Measurements from ENCODE around the gene SH3GL2. TPM values are rescaled to one million over a fixed set of nuclear protein-coding genes. Genes with fewer than 3 reads are reported as not detected.

Gene SH3GL2
- total and polyA plus RNA-seq, 9 of the 15 experiments (the other 6 are each of a cell fraction or from before 2014, with no cell fraction given): not detected

GRCh38 chr9:17531642-17532254 lies 47.1 kb upstream of the SH3GL2 start:
- H3K4me2 ChIP-seq (ENCODE audit: insufficient read depth, low read length): no peak overlapping the region
- H3K9ac ChIP-seq (ENCODE audit: insufficient read depth in 1 of 2, low read depth in 2 of 2, low read length in 2 of 2): no peak overlapping the region
- H3K27me3 ChIP-seq (ENCODE audit: control insufficient read depth in 2 of 2, insufficient read depth in 2 of 2, low read length in 2 of 2): no peaks in the 10 kb centered on the region
- H2AFZ ChIP-seq (ENCODE audit: low read depth, low read length): no peak overlapping the region
- in situ Hi-C loops (cut with MboI): loop anchor here (25.0 kb wide), 1 partner anchor 1931 kb away; no protein-coding TSS in a partner anchor
- no peak overlapping the region for H3K27ac ChIP-seq (ENCODE audit: extremely low read depth, low read depth, low read length)
- H3K4me3 ChIP-seq: no peak overlapping the region
- WGBS (ENCODE audit: insufficient coverage, low coverage, missing lambda C conversion rate): 1% methylated on average over 10 of the region's 10 CpGs
- no peaks in the 10 kb centered on the region for H4K20me1 ChIP-seq (replicated peaks; ENCODE audit: control insufficient read depth, insufficient read depth, low read length)
- no peaks in the 10 kb centered on the region for H3K9me3 ChIP-seq (replicated peaks; ENCODE audit: control insufficient read depth, insufficient read depth, low read depth, low read length)
- H3K9me1 ChIP-seq (ENCODE audit: control insufficient read depth, insufficient read depth, low read length): no peaks in the 10 kb centered on the region
- ATAC-seq (no peak), DNase-seq (ENCODE audit: extremely low read depth in 1 of 4, low spot score in 3 of 4) (peak; percentile 8 to 35 (median 24)), FAIRE-seq (no peak)
- peak in 2 of 3 experiments; percentile 57 to 58 for TF ChIP-seq YY1 (IDR thresholded peaks at IDR 0.05; ENCODE audit: borderline replicate concordance in 1 of 3, control insufficient read depth in 1 of 3, extremely low read depth in 1 of 3, insufficient read depth in 3 of 3, insufficient read length in 1 of 3, insufficient replicate concordance in 2 of 3, low read depth in 1 of 3, low read length in 2 of 3)
- TF ChIP-seq CTCF (IDR thresholded peaks at IDR 0.05 in 2 of 3, conservative IDR thresholded peaks at IDR 0.05 in 1 of 3; ENCODE audit: insufficient read depth in 2 of 3, low read depth in 1 of 3, low read length in 3 of 3): peak; percentile 39 to 57 (median 51); a peak in 4 of 6 replicates
- no peak for TF ChIP-seq ELF1 (tag; IDR thresholded peaks at IDR 0.05)
- peak; percentile 49 to 54 for TF ChIP-seq RAD21 (CRISPR knock-in tag; conservative IDR thresholded peaks at IDR 0.05 in 1 of 2, IDR thresholded peaks at IDR 0.05 in 1 of 2)
- BruUV-seq (replicated peaks): no TSS peak
- no peaks in the 10 kb centered on the region for H3K4me1 ChIP-seq (replicated peaks in 1 of 2; ENCODE audit: control insufficient read depth in 2 of 2, insufficient read depth in 2 of 2, low read length in 2 of 2)
- intact Hi-C loops (cut with micrococcal nuclease): loop anchor here (10.0 kb wide), 1 partner anchor 273 kb away; no protein-coding TSS in a partner anchor
- CTCF ChIA-PET (ENCODE audit: low intra/inter-chr PET ratio): interaction anchor here (0.7 kb wide), 1 partner anchor 1980 kb away, joined by 3 read pairs; no protein-coding TSS in a partner anchor
- no peaks in the 10 kb centered on the region for H3K79me2 ChIP-seq (ENCODE audit: control insufficient read depth, insufficient read depth, low read length)
- POLR2A ChIA-PET: no interaction called here
- no peaks in the 10 kb centered on the region for H3K36me3 ChIP-seq (ENCODE audit: control insufficient read depth, insufficient read depth, low read length)
